ENCODE data around the gene TMEM17. TPM values are rescaled to one million over a fixed set of nuclear protein-coding genes. Genes with fewer than 3 reads are reported as not detected.

The TMEM17 gene
- total and polyA plus RNA-seq, 2 of the 13 experiments (the other 11 are each of a cell fraction or from before 2014, with no cell fraction given) = 0.22 to 0.50 TPM

- TF ChIP-seq HOMEZ (CRISPR knock-in tag; IDR thresholded peaks at IDR 0.05; ENCODE audit: low read depth) (peak; percentile 91; the same call in 1 of the 2 replicates), AFF4 (CRISPR knock-in tag; IDR thresholded peaks at IDR 0.05) (peak; percentile 90; the same call in 1 of the 2 replicates), ZFP36L1 (CRISPR knock-in tag; IDR thresholded peaks at IDR 0.05) (0 out of 2 replicates have a peak, but pooled peaks have one; percentile 68), CSRNP1 (CRISPR knock-in tag; IDR thresholded peaks at IDR 0.05) (peak; percentile 76; the same call in 1 of the 2 replicates), NRL (CRISPR knock-in tag; IDR thresholded peaks at IDR 0.05; ENCODE audit: borderline replicate concordance) (no peak), ZNF34 (CRISPR knock-in tag; IDR thresholded peaks at IDR 0.05; ENCODE audit: borderline replicate concordance) (no peak), HES4 (CRISPR knock-in tag; IDR thresholded peaks at IDR 0.05; ENCODE audit: borderline replicate concordance) (peak; percentile 44; the same call in 1 of the 2 replicates), ZNF282 (IDR thresholded peaks at IDR 0.05; ENCODE audit: partially characterized antibody) (no peak), ARID5B (CRISPR knock-in tag; IDR thresholded peaks at IDR 0.05) (peak; percentile 99), NFAT5 (CRISPR knock-in tag; IDR thresholded peaks at IDR 0.05) (peak; percentile 88; the same call in 1 of the 2 replicates)
These were observed 20.8 kb upstream of the TMEM17 start (continued) for GRCh38 chr2:62526531-62527381.
